ENCODE results near the gene GRIK5. TPM values are rescaled to one million over a fixed set of nuclear protein-coding genes. Genes with fewer than 3 reads are reported as not detected.
"Not testable (repeated sequence)": the region's sequence is repeated elsewhere in the genome, so short reads cannot be mapped to it uniquely, and the experiment has no call there.

GRIK5 gene
- total RNA-seq, 1 donor from 2014 or later: 9.2 TPM

GRCh38 chr19:42060117-42060516, 9.9 kb downstream of the GRIK5 start:
- DNase-seq (ENCODE audit: low spot score) (no peak), ATAC-seq (no peak)
- intact Hi-C loops (cut with DNase I): no loop called here

GRCh38 chr19:42059196-42059595, 10.8 kb downstream of the GRIK5 start:
- intact Hi-C loops (cut with DNase I): no loop called here
- DNase-seq (ENCODE audit: low spot score): no peak
- ATAC-seq: no peak

- ATAC-seq: no peak
- DNase-seq (ENCODE audit: low spot score): no peak
Measured at GRCh38 chr19:42057846-42058245, 12.2 kb downstream of the GRIK5 start.

GRCh38 chr19:42054205-42054604, 15.8 kb downstream of the GRIK5 start:
- intact Hi-C loops (cut with DNase I): no loop called here

More at GRCh38 chr19:42057846-42058245, 12.2 kb downstream of the GRIK5 start:
- intact Hi-C loops (cut with DNase I): no loop called here

DNA sequence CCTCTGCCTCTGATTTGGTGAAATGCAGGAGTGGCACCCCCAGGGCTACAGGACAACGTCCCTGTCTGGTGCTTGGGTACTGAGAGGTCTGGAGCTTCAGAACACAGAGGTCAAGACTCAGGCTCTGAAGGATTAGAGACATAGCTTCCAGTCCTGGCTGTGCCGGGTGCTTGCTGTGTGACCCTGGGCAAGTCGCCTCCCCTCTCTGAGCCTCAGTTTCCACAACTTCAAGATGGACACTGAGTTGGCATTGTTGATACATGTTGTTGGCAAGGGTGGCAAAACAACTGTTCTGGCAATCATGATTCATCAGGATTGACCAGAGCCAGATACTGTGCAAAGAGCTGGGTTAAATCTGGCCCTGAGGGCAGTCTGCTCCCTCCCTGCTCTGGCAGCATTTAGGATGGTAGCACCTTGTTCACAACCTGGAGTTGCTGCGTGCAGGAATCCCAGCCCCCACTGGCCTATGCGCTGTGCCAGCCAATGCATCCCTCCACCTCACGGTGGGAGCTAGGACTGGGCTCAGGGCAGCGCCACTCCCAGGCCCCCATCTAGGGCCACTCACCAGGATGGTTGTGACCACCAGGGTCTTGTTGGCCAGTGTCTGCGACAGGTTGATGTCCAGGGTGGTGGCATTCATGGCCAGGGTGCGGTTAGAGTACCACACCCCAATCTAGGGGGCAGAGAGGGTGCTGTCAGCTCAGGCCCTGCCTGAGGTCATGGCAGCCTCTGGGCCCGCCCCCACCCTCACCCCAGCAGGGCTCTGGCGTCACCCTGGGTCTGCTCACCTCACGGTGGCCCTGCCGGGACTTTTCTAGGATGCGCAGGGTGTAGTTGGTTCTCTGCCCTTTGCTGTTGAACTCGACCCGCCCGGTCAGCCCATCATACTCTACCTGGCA, 16.7 kb downstream of the GRIK5 start:
- intact Hi-C loops (cut with DNase I): no loop called here
- ATAC-seq (no peak), DNase-seq (ENCODE audit: low spot score) (no peak)

More at GRCh38 chr19:42054205-42054604, 15.8 kb downstream of the GRIK5 start:
- no peak for ATAC-seq
- DNase-seq (ENCODE audit: low spot score): no peak

DNA sequence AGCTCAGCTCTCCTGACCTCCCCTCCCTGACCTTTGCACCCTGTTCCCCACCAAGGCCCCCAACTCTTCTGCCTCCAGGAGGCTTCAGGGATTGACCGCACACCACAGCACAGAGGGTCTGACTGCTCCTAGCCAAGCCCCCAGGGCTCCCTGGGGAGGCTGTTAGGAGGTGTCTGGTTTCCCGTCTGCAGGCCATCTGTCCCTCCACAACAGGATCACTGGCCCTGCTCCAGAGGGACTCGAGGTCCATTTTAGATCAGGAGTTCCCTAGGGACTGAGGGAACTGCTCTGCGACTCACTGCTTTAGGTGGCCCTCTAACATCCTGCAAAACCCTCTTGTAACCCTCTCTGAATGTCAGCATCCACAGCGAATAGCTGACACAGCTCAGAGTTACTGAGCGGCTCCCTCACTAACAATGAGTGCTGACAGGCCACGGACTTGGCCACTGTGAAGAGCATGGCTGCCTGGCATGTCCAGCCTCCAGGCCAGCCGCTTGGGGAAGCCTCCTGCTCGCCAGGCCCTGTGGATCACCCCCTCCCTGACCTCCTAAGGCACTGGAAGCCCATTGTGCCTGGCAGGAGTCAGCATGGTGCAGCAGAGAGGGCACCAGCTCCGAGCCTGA, 17.7 kb downstream of the GRIK5 start:
- ATAC-seq (no peak), DNase-seq (ENCODE audit: low spot score) (no peak)
- intact Hi-C loops (cut with DNase I): no loop called here

- DNase-seq (ENCODE audit: low spot score) (no peak), ATAC-seq (no peak)
- intact Hi-C loops (cut with DNase I): no loop called here
Measured at GRCh38 chr19:42051166-42052115, 18.6 kb downstream of the GRIK5 start.

DNA sequence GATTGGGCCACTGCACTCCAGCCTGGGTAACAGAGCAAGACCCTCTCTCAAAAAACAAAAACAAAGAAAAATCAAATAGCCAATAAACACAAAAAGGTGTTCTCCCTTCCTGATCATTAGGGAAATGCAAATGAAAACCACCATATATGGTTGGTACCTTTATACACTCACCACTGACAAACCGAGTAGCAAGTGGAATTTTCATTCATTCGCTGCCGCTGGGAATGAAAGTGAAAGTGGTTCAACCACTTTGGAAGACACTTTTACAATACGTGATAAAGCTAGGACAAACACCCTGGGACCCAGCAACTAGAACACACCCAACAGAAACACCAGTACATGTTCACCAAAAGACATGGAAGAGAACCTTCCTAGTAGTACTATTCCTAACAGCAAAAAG, 21.0 kb downstream of the GRIK5 start:
- intact Hi-C loops (cut with DNase I): no loop called here
- ATAC-seq (no peak), DNase-seq (ENCODE audit: low spot score) (no peak)

DNA sequence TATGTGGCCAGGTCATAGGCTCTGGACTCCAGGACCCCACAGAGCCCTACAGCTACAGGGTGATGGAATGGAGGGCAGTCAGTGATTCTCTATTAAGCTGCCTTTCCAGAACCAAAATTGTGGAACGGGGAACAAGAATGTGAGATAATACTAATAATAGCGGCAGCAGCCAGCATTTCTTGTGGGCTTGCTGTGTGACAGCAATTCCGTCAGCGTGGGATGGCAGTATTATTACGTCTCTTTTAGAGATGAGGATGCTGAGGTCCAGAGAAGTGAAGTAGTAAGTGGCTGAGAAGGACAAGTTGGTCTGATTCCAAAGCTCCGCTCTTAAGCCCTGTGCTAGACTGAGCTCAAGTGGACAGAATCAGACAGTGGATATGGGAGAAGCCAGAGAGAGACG, 24.4 kb downstream of the GRIK5 start:
- ATAC-seq: no peak
- no peak for DNase-seq (ENCODE audit: low spot score)
- intact Hi-C loops (cut with DNase I): no loop called here

GRCh38 chr19:42042455-42043170, 27.4 kb downstream of the GRIK5 start:
- DNase-seq (ENCODE audit: low spot score) (no peak), ATAC-seq (no peak)
- intact Hi-C loops (cut with DNase I): no loop called here

DNA sequence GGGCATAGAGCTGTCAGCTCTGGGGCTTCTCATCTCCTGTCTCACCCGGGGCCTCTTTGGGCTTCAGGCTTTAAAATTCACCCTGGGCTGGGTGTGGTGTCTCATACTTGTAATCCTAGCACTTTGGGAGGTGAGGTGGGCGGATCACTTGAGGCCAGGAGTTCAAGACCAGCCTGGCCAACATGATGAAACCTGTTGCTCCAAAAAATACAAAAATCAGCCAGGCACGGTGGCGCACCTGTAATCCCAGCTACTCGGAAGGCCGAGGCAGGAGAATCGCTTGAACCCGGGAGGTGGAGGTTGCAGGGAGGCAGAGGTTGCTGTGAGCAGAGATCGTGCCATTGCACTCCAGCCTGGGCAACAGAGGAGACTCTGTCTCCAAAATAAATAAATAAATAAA, 29.5 kb downstream of the GRIK5 start:
- DNase-seq (ENCODE audit: low spot score); ATAC-seq; intact Hi-C loops (cut with DNase I): not testable (repeated sequence)

- DNase-seq (ENCODE audit: low spot score) (no peak), ATAC-seq (no peak)
- intact Hi-C loops (cut with DNase I): no loop called here
Measured at GRCh38 chr19:42040031-42040430, 30.0 kb downstream of the GRIK5 start.

GRCh38 chr19:42038666-42039065, 31.3 kb downstream of the GRIK5 start:
- ATAC-seq (no peak), DNase-seq (ENCODE audit: low spot score) (no peak)
- intact Hi-C loops (cut with DNase I): no loop called here

DNA sequence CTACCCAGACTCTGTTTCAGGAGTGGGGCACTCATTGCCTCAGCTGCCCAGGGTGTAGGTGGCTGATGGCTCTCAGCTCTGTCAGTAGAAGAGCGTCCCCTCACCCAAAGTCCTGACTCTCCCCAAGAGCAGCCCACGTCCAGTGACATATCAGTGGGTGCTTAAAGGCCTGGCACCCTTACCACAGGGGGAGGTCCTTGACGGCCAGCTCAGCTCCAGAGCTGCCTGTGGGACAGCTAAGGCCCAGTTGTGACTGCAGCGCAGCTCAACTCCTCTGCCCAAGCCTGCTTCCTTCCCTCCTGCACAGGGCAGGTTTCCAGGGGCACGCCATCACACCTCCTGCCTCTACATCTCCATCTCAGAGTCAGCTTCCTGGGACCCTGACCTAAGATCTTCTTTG, 32.4 kb downstream of the GRIK5 start:
- no peak for ATAC-seq
- intact Hi-C loops (cut with DNase I): no loop called here
- no peak for DNase-seq (ENCODE audit: low spot score)

- DNase-seq (ENCODE audit: low spot score); ATAC-seq; intact Hi-C loops (cut with DNase I): not testable (repeated sequence)
Measured at GRCh38 chr19:42034640-42035391, 35.2 kb downstream of the GRIK5 start.

GRCh38 chr19:42033413-42033812, 36.6 kb downstream of the GRIK5 start:
- DNase-seq (ENCODE audit: low spot score): no peak
- intact Hi-C loops (cut with DNase I): no loop called here
- no peak for ATAC-seq

DNA sequence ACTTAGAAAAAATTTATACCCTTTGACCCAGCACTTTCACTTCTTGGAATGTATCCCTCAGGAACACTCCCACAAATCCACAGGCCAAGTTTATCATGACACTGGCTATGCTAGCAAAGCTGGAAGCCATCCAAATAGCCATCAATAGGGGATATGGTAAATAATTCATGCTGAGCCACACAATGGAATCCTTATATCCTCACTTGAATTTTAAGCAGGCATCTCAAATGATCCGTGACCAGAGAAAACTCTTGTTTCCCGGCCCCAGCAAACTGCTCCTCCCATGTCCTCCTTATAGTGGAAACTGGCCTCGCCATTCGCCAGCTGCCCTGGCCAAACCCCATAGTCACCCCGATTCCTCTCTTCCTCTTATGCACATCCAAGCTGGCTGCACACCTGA, 37.6 kb downstream of the GRIK5 start:
- intact Hi-C loops (cut with DNase I): no loop called here
- DNase-seq (ENCODE audit: low spot score) (no peak), ATAC-seq (no peak)
